Fibroblast of villous mesenchyme (primary cell): ENCODE measurements around the gene FOXA2. TPM values are rescaled to one million over a fixed set of nuclear protein-coding genes. Genes with fewer than 3 reads are reported as not detected.

Experiments
- DNase-seq: peaks from one replicate; pipeline ENCODE4 v3.0.0-alpha.2; 2010; ENCODE audit warnings: low read depth
- H3K4me3 ChIP-seq: 2 replicates; pipeline ENCODE4 v1.5.1; 2011; ENCODE audit warnings: low read depth, mild to moderate bottlenecking, low read length
- CTCF ChIP-seq: IDR thresholded peaks from 2 replicates; pipeline ENCODE4 v1.5.1; 2012; ENCODE audit warnings: low read depth, mild to moderate bottlenecking, low read length; ENCODE audit not compliant: insufficient read depth
- small RNA-seq: library from RNA; depleted of rRNA; stranded (forward); fragments of <200 nt; gene quantifications from one replicate; pipeline ENCODE3, GENCODE V24; 2012
- total RNA-seq: library from RNA; depleted of rRNA; stranded (reverse); fragments of >200 nt; gene quantifications from 2 replicates; pipeline ENCODE4 v1.2.3, GENCODE V29; 2012

The FOXA2 gene
- total RNA-seq, 1 donor = not detected

GRCh38 chr20:22532598-22532997 is 51.8 kb downstream of the FOXA2 start:
- no peak for TF ChIP-seq CTCF
- DNase-seq = no peak
- H3K4me3 ChIP-seq = no peak overlapping the region

- H3K4me3 ChIP-seq = no peak overlapping the region
- no peak for DNase-seq
- no peak for TF ChIP-seq CTCF
Measured at GRCh38 chr20:22531756-22532155, 52.6 kb downstream of the FOXA2 start.

GRCh38 chr20:22531056-22531615 is 53.2 kb downstream of the FOXA2 start:
- DNase-seq = no peak
- no peak for TF ChIP-seq CTCF

More at GRCh38 chr20:22531056-22531615, 53.2 kb downstream of the FOXA2 start:
- H3K4me3 ChIP-seq = no peak overlapping the region

Small RNA genes within 50 kb of the gene (small RNA-seq; reads per million reads assigned to genes)
- not detected for gene LINC00261
